ENCODE data around the gene MTG2. TPM values are rescaled to one million over a fixed set of nuclear protein-coding genes. Genes with fewer than 3 reads are reported as not detected.

Gene MTG2
- total and polyA plus RNA-seq, 2 of the 4 experiments (the other 2 are of a cell fraction): 11.5 to 25.2 TPM

GRCh38 chr20:62191781-62192559, 9.1 kb downstream of the MTG2 start:
- H2AFZ ChIP-seq (replicated peaks; ENCODE audit: low read length, poor library complexity): no peak overlapping the region
- H3K23ac ChIP-seq (ENCODE audit: low read depth, low read length): no peak overlapping the region
- H3K18ac ChIP-seq (ENCODE audit: low read depth, low read length): no peak overlapping the region
- no peak overlapping the region for H2BK120ac ChIP-seq (ENCODE audit: low read depth, low read length)
- H3K9me3 ChIP-seq (ENCODE audit: control insufficient read depth, insufficient read depth, low read length): no peaks in the 10 kb centered on the region
- ChIA-PET CTCF (no interaction called here), POLR2A (ENCODE audit: unreplicated experiment) (no interaction called here)
- H2AK5ac ChIP-seq (ENCODE audit: low read depth, low read length): no peak overlapping the region
- H2AK9ac ChIP-seq (replicated peaks; ENCODE audit: low read depth, low read length, poor library complexity): no peak overlapping the region
- WGBS, 2 experiments (ENCODE audit: extremely low coverage in 2 of 2, insufficient read length in 1 of 2): 95% methylated on average over 4 of the region's 14 CpGs; no CpG with 5 or more reads in 1 of the 2 experiments
- no peak overlapping the region for H3K4me2 ChIP-seq (ENCODE audit: low read depth, low read length)
- no peak overlapping the region for H3K4me3 ChIP-seq (ENCODE audit: insufficient read depth, low read depth, low read length)
- BruUV-seq (replicated peaks): no TSS peak
- H4K5ac ChIP-seq (ENCODE audit: low read depth, low read length): no peak overlapping the region
- dilution Hi-C loops (cut with HindIII; ENCODE audit: low sequenced_read_pairs, unreplicated experiment): no loop called here
- H3K9me1 ChIP-seq (ENCODE audit: insufficient read depth, low read length): peaks cover 2% of the 10 kb centered on the region; the same call in 1 of the 2 replicates
- H3K36me3 ChIP-seq (ENCODE audit: control insufficient read depth, insufficient read depth, low read length): peaks cover 24% of the 10 kb centered on the region
- no peak overlapping the region for H2BK5ac ChIP-seq (ENCODE audit: low read depth, low read length, poor library complexity, severe bottlenecking)
- no peaks in the 10 kb centered on the region for H3K27me3 ChIP-seq (ENCODE audit: control insufficient read depth, insufficient read depth, low read length)
- H3K4me1 ChIP-seq (ENCODE audit: control insufficient read depth, insufficient read depth, low read length): peaks cover under 1% of the 10 kb centered on the region
- intact Hi-C loops (cut with micrococcal nuclease): no loop called here
- H3K14ac ChIP-seq (replicated peaks; ENCODE audit: low read depth, low read length): no peak overlapping the region
- ATAC-seq (ENCODE audit: low read depth) (no peak), DNase-seq (no peak)
- peaks cover 12 to 59% of the 10 kb centered on the region in 2 experiments for H3K79me1 ChIP-seq (ENCODE audit: low read depth in 1 of 2, low read length in 2 of 2)
- no peak overlapping the region for H3K9ac ChIP-seq (ENCODE audit: low read depth, low read length)
- H3K4ac ChIP-seq (ENCODE audit: low read depth, low read length): no peak overlapping the region
- H4K8ac ChIP-seq (ENCODE audit: low read depth in 2 of 2, low read length in 2 of 2): no peak overlapping the region
- peaks cover 23% of the 10 kb centered on the region; the same call in 1 of the 2 replicates for H4K20me1 ChIP-seq (ENCODE audit: insufficient read depth, low read length)
- H3K56ac ChIP-seq (ENCODE audit: extremely low read depth, insufficient read depth, low read length): no peak overlapping the region
- H3K27ac ChIP-seq (ENCODE audit: insufficient read depth, low read length): no peak overlapping the region
- in situ Hi-C loops (cut with MboI; ENCODE audit: low sequenced_read_pairs): no loop called here
- H4K91ac ChIP-seq (ENCODE audit: insufficient read depth, low read depth, low read length): no peak overlapping the region
- no peak overlapping the region for H2BK20ac ChIP-seq (ENCODE audit: low read depth, low read length)
- no peak overlapping the region for H2BK15ac ChIP-seq (ENCODE audit: low read depth, low read length)
- TF ChIP-seq MAZ (IDR thresholded peaks at IDR 0.05; ENCODE audit: borderline replicate concordance, low read depth, low read length): no peak
- no peak for TF ChIP-seq CEBPB (IDR thresholded peaks at IDR 0.05; ENCODE audit: low read depth, low read length)
- TF ChIP-seq SMC3 (IDR thresholded peaks at IDR 0.05; ENCODE audit: low read depth, low read length): no peak
- TF ChIP-seq POLR2A (IDR thresholded peaks at IDR 0.05; ENCODE audit: low read depth, low read length): no peak
- TF ChIP-seq USF2 (IDR thresholded peaks at IDR 0.05; ENCODE audit: low read depth, low read length): no peak
- TF ChIP-seq CTCF (conservative IDR thresholded peaks at IDR 0.05; ENCODE audit: low read depth, low read length): no peak
- TF ChIP-seq MAFK (IDR thresholded peaks at IDR 0.05; ENCODE audit: low read depth, low read length): no peak
- TF ChIP-seq BHLHE40 (IDR thresholded peaks at IDR 0.05; ENCODE audit: low read depth, low read length): no peak
- TF ChIP-seq RAD21 (IDR thresholded peaks at IDR 0.05; ENCODE audit: low read length): no peak
- no peak for TF ChIP-seq RCOR1 (IDR thresholded peaks at IDR 0.05; ENCODE audit: insufficient replicate concordance, low read length)
- TF ChIP-seq RFX5 (IDR thresholded peaks at IDR 0.05; ENCODE audit: low read depth, low read length): no peak
- no peak for TF ChIP-seq NFE2L2 (IDR thresholded peaks at IDR 0.05; ENCODE audit: low read depth, low read length)
- no peak for TF ChIP-seq CHD1 (IDR thresholded peaks at IDR 0.05; ENCODE audit: low read depth, low read length)
- TF ChIP-seq ELK1 (IDR thresholded peaks at IDR 0.05; ENCODE audit: borderline replicate concordance, low read depth, low read length): no peak
- TF ChIP-seq FOS (IDR thresholded peaks at IDR 0.05; ENCODE audit: low read depth, low read length): no peak
- no peak for TF ChIP-seq MXI1 (IDR thresholded peaks at IDR 0.05; ENCODE audit: borderline replicate concordance, low read depth, low read length)

Measured in IMR-90 (cell line).